ENCODE measurements around the gene CRADD. TPM values are rescaled to one million over a fixed set of nuclear protein-coding genes. Genes with fewer than 3 reads are reported as not detected.

CRADD gene
- total and polyA plus RNA-seq, 2 of the 4 experiments (the other 2 are of a cell fraction): 11.1 to 14.0 TPM

DNA sequence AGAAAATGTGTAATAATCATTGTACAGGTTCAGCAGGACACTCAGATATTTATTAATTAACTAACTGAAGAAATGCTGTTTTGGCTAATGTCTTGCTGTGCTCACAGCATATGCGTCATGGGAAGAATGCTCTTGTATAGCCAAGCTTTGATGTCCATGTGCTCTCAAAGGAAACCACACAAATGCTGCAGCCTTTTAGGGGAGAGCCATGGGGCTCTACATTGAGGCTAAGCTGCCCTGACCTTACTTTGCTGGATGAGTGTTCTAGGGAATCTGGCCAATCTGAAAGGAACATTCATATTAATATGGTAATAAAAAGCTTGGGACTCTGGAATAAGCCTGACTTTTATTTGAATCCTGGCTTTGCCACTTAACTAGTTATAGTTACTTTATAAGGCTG lies 9.5 kb upstream of the CRADD start:
- Histone ChIP-seq H4K91ac (ENCODE audit: insufficient read depth, low read depth, low read length) (no peak overlapping the region), H3K9ac (ENCODE audit: low read depth, low read length) (no peak overlapping the region), H2AFZ (replicated peaks; ENCODE audit: low read length, poor library complexity) (no peak overlapping the region), H2BK5ac (ENCODE audit: low read depth, low read length, poor library complexity, severe bottlenecking) (no peak overlapping the region), H3K9me1 (ENCODE audit: insufficient read depth, low read length) (peaks cover 3% of the 10 kb centered on the region; the same call in 1 of the 2 replicates), H3K23ac (ENCODE audit: low read depth, low read length) (no peak overlapping the region), H3K4me2 (ENCODE audit: low read depth, low read length) (no peak overlapping the region), H2BK120ac (ENCODE audit: low read depth, low read length) (no peak overlapping the region), H3K56ac (ENCODE audit: extremely low read depth, insufficient read depth, low read length) (no peak overlapping the region), H3K4ac (ENCODE audit: low read depth, low read length) (no peak overlapping the region), H2BK15ac (ENCODE audit: low read depth, low read length) (no peak overlapping the region), H4K8ac (ENCODE audit: low read depth in 2 of 2, low read length in 2 of 2) (no peak overlapping the region), H2BK20ac (ENCODE audit: low read depth, low read length) (no peak overlapping the region), H4K20me1 (ENCODE audit: insufficient read depth, low read length) (no peaks in the 10 kb centered on the region), H2AK5ac (ENCODE audit: low read depth, low read length) (no peak overlapping the region), H3K18ac (ENCODE audit: low read depth, low read length) (no peak overlapping the region), H3K27ac (ENCODE audit: insufficient read depth, low read length) (no peak overlapping the region), H3K9me3 (ENCODE audit: control insufficient read depth, insufficient read depth, low read length) (peaks cover 5% of the 10 kb centered on the region), H3K36me3 (ENCODE audit: control insufficient read depth, insufficient read depth, low read length) (no peaks in the 10 kb centered on the region), H2AK9ac (replicated peaks; ENCODE audit: low read depth, low read length, poor library complexity) (no peak overlapping the region), H3K27me3 (ENCODE audit: control insufficient read depth, insufficient read depth, low read length) (no peaks in the 10 kb centered on the region), H3K4me1 (ENCODE audit: control insufficient read depth, insufficient read depth, low read length) (peaks cover 6% of the 10 kb centered on the region), H3K4me3 (ENCODE audit: insufficient read depth, low read depth, low read length) (no peak overlapping the region), H4K5ac (ENCODE audit: low read depth, low read length) (no peak overlapping the region), H3K79me1 (ENCODE audit: low read depth in 1 of 2, low read length in 2 of 2) (no peaks in the 10 kb centered on the region; a peak in 1 of 4 replicates), H3K14ac (replicated peaks; ENCODE audit: low read depth, low read length) (no peak overlapping the region)
- dilution Hi-C loops (cut with HindIII; ENCODE audit: low sequenced_read_pairs, unreplicated experiment): no loop called here
- CTCF ChIA-PET: no interaction called here
- intact Hi-C loops (cut with micrococcal nuclease): no loop called here
- TF ChIP-seq POLR2A (IDR thresholded peaks at IDR 0.05; ENCODE audit: low read depth, low read length) (no peak), CTCF (conservative IDR thresholded peaks at IDR 0.05; ENCODE audit: low read depth, low read length) (no peak), CEBPB (IDR thresholded peaks at IDR 0.05; ENCODE audit: low read depth, low read length) (no peak), RFX5 (IDR thresholded peaks at IDR 0.05; ENCODE audit: low read depth, low read length) (no peak), NFE2L2 (IDR thresholded peaks at IDR 0.05; ENCODE audit: low read depth, low read length) (no peak), BHLHE40 (IDR thresholded peaks at IDR 0.05; ENCODE audit: low read depth, low read length) (no peak), MXI1 (IDR thresholded peaks at IDR 0.05; ENCODE audit: borderline replicate concordance, low read depth, low read length) (no peak), RCOR1 (IDR thresholded peaks at IDR 0.05; ENCODE audit: insufficient replicate concordance, low read length) (no peak), SMC3 (IDR thresholded peaks at IDR 0.05; ENCODE audit: low read depth, low read length) (no peak), RAD21 (IDR thresholded peaks at IDR 0.05; ENCODE audit: low read length) (no peak), MAZ (IDR thresholded peaks at IDR 0.05; ENCODE audit: borderline replicate concordance, low read depth, low read length) (no peak), CHD1 (IDR thresholded peaks at IDR 0.05; ENCODE audit: low read depth, low read length) (no peak), FOS (IDR thresholded peaks at IDR 0.05; ENCODE audit: low read depth, low read length) (no peak), MAFK (IDR thresholded peaks at IDR 0.05; ENCODE audit: low read depth, low read length) (no peak)
- TF ChIP-seq, protein P1, sequence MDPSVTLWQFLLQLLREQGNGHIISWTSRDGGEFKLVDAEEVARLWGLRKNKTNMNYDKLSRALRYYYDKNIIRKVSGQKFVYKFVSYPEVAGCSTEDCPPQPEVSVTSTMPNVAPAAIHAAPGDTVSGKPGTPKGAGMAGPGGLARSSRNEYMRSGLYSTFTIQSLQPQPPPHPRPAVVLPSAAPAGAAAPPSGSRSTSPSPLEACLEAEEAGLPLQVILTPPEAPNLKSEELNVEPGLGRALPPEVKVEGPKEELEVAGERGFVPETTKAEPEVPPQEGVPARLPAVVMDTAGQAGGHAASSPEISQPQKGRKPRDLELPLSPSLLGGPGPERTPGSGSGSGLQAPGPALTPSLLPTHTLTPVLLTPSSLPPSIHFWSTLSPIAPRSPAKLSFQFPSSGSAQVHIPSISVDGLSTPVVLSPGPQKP (IDR thresholded peaks at IDR 0.05; ENCODE audit: borderline replicate concordance, low read depth, low read length): no peak
- TF ChIP-seq, protein P2, sequence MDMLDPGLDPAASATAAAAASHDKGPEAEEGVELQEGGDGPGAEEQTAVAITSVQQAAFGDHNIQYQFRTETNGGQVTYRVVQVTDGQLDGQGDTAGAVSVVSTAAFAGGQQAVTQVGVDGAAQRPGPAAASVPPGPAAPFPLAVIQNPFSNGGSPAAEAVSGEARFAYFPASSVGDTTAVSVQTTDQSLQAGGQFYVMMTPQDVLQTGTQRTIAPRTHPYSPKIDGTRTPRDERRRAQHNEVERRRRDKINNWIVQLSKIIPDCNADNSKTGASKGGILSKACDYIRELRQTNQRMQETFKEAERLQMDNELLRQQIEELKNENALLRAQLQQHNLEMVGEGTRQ (IDR thresholded peaks at IDR 0.05; ENCODE audit: low read depth, low read length): no peak
- peak; percentile 62 for DNase-seq
- POLR2A ChIA-PET (ENCODE audit: unreplicated experiment): no interaction called here
- in situ Hi-C loops (cut with MboI; ENCODE audit: low sequenced_read_pairs): no loop called here
- no peak for ATAC-seq (ENCODE audit: low read depth)
- no TSS peak for BruUV-seq (replicated peaks)
- WGBS, 2 experiments (ENCODE audit: extremely low coverage in 2 of 2, insufficient read length in 1 of 2): no CpG with 5 or more reads among the region's 1 CpG

Data from IMR-90 (cell line).